ENCODE results near the gene PCDHAC2.
A peak's percentile ranks its signal among the peaks of the same experiment; 100 is the strongest.

The PCDHAC2 gene

DNA sequence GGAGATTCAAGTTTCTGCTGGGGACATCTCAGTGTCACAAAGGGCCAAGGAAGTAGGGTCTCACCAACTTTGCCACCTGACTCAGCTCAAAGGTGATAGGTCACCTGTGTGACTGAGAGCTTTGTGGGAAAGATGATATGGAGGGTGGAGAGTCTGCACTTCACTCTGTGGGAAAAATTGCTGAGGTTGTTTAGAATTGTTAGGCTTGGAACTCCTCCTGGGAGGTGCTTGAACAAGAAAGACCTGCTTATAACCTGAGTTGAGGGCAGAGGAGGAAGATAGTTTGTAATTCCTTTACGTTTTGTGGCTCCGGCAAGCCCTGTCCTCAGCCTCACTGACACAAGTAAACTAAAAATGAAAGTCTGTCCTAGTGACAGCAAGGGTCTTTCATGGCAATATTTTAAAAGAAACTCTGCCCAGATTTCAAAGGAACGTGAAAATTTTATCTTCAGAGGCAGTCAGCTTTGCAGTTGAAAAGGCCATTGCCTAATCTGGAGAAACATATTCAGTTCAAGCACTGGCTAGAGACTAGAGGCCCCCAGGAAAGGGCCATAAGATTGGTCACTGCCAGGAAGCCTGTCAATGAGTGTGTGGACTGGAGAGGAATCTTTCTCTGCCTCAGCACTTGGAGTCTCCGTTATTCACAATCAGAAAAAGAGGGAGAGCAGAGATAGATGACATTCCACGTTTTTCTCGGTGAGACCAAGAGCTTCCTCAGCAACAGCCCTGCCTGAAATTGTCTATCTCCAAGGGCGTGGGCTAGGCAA lies 23.2 kb downstream of the PCDHAC2 start:
- no peak for DNase-seq

DNA sequence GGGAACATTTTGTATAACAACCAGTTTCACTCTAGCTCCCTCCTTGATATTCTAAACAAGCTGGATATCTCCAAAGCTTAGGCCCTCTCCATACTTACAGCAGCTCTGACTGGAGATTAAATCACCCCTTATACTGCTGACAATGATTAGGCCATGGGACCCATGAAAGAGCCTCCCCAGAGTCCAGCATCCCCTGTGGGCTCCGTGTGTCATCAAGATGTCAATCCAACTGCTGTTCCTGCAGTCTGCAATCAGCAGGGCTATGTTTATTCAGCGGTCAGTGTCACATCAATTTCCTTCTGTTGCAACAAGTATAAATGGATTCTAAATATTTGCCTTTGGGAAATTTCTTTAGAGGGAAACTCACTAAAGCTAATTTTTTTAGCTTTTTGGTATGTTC lies 26.6 kb downstream of the PCDHAC2 start:
- DNase-seq, result no peak

DNA sequence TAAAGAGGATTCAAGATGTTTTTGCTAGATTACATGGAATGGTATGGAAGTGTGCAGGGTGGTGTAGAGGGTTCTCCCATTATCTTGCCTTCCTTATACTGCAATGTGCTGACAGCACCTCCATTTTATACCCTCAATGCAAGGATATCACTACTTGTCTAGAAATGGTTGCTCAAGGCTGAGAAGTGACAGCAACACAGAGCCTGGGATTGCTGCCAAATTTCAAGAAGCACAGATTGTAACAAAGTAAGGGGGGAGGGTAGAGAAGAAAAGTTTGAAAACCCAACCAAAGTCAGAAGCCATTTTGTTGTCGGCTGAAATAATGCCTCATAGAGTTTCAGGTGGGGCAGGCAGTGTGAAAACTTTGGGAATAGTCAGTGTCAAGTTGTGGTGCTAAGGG lies 29.8 kb downstream of the PCDHAC2 start:
- DNase-seq, result peak; percentile 17

DNA sequence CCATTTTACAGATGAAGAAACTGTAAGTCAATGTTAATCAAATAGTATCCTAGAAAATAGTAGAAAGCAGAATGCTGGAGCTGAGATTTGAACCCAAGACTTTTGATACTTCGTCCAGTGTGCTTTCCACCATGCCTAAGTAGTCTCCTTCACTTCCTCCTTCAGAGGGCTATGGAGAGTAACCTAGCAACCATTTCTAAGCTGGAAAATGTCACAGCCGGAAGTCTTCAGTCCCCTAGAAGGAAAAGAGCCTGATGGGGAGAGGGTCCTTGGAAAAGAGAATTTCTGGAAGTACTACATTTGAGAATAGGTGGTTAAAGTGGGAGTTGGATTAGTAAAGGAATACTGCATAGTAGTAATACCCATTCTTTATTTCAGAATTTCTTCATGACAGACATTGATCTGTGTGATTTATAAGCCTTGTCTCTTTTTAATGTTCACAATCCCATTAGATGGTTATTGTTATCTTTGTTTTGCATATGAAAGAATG lies 32.7 kb downstream of the PCDHAC2 start:
- no peak for DNase-seq

DNA sequence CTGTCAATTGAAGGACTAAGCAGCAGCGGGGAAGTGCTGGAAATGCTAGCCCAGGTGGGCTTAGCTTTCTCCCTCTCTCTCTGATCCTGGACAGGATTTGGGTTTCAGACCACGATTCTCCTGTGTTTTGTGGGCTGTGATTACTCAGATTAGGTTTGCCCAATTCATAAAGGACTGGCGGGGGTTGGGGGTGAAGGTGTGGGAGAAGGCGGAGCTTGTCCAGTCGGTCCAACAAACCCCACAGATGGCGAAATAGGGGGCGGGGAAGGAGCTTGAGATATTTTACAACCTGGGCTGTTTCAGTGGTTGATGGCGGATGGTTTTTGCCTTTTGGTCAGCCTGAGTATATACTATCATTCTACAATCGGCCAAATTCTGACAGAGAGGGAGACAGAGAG lies 35.2 kb downstream of the PCDHAC2 start:
- peak; percentile 49 for DNase-seq

DNA sequence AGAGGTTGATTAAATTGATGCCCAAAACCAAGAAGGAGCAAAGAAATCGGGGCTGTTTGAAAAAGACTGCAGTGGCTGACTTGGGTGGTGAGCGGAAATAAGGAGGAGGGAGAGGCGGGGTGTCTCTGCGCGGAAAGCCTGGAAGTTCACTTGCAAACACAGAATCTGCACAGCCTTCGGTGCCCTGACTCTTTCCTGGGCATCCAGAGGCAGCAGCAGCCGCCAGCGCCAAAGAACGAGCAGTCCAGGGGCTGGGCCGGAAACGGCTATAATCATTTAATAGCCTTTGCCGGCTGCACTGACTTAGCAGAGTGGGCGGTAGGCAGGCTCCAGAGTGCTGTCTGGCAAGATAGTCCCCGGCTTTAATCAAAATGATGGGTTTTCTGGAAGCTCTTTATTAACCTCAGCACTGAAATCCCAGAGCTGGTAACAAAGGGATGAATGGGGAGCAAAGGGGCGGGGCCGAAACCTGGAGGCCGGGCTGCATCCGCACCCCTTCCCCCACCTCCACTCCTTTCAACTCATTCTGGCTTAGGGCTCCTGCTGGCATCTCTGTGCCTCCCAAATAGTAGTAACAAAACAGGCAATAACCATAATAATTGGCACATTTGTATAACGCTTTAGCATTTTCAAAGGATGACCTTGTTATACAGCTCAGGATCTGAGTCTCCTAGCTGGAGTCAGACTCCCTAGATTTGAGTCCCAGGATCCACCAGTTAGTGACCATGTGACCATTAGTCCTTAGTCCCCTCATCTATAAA lies 35.7 kb downstream of the PCDHAC2 start:
- peak; percentile 40 for DNase-seq

DNA sequence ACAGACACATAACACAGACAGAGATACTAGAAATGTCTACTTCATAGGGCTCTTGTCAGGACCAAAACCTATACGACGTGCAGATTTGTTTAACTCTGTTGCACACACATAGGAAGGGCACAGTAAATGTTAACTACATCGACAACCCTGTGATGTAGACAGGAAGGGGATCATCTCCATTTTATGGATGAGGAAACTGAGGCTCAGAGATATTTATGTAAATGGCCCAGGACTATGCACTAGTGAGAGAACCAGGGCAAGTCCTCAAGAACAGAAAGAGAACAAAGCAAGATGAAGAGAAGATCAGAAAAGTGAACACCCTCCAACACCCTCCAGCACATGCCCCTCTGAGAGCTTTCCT lies 36.3 kb downstream of the PCDHAC2 start:
- DNase-seq, result no peak

DNA sequence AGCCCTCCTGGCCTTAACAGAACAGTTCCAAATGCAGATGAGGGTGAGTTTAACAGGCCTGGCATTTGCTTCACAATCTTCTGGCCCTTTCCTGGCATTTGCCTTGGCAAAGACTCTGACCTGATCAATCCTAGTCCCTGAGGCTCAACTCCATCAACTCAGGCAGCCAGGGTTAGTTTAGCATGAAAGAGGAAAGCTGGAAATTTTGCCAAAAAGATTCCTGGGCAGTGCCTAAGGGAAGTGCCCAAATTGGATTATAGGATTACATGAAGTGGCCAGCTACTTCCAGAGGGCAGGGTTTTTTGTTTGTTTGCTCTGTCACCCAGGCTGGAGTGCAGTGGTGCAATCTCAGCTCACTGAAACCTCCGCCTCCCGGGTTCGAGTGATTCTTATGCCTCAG lies 36.8 kb downstream of the PCDHAC2 start:
- no peak for DNase-seq

DNA sequence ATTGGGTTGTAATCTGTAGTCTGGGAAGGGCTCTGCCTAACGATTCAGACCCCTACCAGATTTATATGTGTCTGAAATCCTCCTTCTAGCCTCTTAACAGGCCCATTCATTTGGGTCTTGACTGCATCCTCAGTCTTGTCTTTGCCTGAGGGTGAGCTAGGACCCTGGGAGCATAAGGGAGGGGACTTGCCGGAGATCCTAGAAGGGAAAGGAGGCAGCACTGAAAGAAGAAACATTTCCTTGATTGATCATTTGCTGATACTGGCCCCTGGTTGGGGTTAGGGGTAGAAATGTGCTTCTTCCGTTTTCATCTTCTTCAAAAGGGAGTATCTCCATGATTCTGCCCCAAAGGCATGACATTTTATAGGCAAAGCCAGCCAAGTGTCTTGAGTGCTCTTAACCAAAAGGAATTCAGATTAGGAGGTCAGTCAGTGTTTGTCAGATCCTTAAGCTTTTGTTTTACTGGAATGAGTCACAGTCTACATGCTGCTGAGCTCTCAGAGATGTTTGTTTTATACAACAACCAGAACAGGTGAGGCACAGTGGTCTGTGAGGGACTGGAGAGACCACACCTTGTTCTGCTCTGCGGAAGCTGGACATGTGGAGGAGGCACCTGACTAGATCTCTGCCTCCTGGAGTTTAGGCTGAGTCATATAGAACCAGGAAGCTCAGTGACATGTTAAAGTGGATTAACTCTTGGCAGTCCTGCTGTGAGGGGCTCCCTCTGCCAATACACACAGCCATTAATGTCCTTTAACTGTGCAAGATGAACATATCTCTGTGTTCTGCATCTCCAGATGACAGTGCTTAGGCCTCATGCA lies 37.7 kb downstream of the PCDHAC2 start:
- no peak for DNase-seq

DNA sequence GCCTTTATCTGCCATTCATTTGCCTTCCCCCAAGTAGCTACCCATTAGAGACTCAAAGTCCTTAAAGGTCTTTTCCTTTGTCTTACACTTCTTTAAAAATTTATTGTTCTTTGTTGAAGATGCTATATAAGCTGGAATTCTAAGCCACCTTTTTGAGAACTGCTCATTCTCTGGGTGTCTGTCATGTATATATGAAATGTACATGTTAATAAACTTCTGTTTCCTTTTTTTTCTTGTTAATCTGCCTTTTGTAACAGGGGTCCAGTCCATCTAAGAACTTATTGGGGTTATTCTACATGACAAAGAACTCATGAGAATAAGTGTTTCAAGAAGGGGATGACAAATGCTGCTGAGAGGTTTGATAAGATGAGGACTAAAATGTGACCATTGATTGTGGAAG lies 41.5 kb downstream of the PCDHAC2 start:
- no peak for DNase-seq

DNA sequence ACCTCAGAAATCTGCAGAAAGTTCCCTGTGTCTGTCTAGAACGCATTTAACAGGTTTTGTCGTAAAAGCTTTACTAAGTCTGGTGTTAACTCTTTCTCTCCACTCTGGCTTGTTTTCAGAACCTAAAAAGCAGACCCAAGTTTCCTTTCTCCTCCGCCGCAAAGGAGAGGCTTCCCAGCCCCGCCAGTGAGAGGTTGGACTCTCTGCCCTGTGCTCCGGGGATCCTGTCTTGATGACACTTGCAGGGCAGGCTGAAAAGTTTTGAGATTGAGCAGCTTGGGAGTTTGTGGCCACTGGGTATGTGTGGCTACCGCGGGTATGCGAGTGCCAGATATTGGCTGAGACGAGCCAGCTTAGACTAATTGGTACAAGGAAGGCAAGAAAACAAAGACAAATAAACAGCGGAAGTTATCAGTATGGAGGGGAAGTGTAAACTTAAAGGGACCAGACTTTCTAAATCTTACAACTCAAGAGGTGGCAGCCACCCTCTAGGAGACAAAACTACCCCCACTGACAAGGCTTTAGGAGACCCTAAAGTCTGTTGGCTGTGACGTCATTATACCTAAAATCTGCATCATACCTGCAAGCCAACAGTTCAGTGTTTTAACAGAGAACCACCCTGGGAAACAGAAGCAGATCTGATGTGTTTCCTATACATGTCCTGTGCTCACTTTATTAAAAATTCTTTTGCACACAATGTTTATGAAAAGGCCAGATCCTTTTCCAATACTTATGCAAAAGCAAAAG lies 43.9 kb downstream of the PCDHAC2 start:
- no peak for DNase-seq

DNA sequence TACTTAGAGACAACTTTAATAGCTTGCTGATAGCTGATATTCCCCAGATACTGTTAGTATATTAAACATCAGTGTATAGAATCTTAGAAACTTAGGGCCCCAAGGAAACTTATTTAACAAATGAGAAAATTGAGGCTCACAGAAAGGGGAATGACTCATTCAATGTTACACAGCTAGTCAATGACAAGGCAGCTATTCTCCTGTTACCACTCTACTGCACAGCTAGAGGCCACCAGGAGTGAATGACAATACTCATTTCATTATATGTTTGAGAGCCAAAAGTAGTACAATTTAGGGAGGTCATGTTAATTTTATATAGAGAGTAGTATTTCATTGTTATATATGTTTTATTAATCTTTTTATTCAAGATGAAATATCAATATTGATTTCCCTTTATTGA lies 51.7 kb downstream of the PCDHAC2 start:
- no peak for DNase-seq
